HFFc6 (cell line): Measurements from ENCODE around the gene SYPL1. TPM values are rescaled to one million over a fixed set of nuclear protein-coding genes. Genes with fewer than 3 reads are reported as not detected.

ENCODE experiments used
- DNase-seq: peaks from one replicate; pipeline ENCODE4 v3.0.0-alpha.2; 2018
- H3K27ac Mint-ChIP-seq: 2 replicates; pipeline ENCODE4 v1.8.0; 2020; ENCODE audit warnings: mild to moderate bottlenecking, mixed read lengths
- H3K27me3 Mint-ChIP-seq: 2 replicates; pipeline ENCODE4 v1.8.0; 2021; ENCODE audit warnings: mild to moderate bottlenecking, moderate library complexity, mixed read lengths; ENCODE audit not compliant: insufficient read depth
- H3K36me3 Mint-ChIP-seq: 2 replicates; pipeline ENCODE4 v1.8.0; 2021; ENCODE audit warnings: low read depth, mixed read lengths
- H3K4me1 Mint-ChIP-seq: 2 replicates; pipeline ENCODE4 v1.8.0; 2020; ENCODE audit warnings: low read depth, mixed read lengths
- H3K4me3 Mint-ChIP-seq: 2 replicates; pipeline ENCODE4 v1.8.0; 2020; ENCODE audit warnings: mild to moderate bottlenecking, moderate library complexity, mixed read lengths
- H3K9me3 Mint-ChIP-seq: 2 replicates; pipeline ENCODE4 v1.8.0; 2020; ENCODE audit warnings: mild to moderate bottlenecking, mixed read lengths
- CTCF ChIP-seq: fragments of 200-600 bp; sonication (generic); IDR thresholded peaks from 2 replicates; pipeline ENCODE4 v1.5.0; 2021; ENCODE audit warnings: antibody characterized with exemption, mild to moderate bottlenecking
- long read RNA-seq: library from polyadenylated mRNA; unstranded; transcript quantifications from one replicate; pipeline ENCODE4 v2.0.0, GENCODE V29; 2019
- total RNA-seq, 6 experiments: library from RNA; stranded (reverse); fragmentation: NEBNext Ultra II Directional; extraction: Animal tissue kit (Norgen Biotek cat#: 25700); gene quantifications; 2 replicates in 1 of 6; 3 replicates in 5 of 6; pipeline ENCODE4 v1.2.3, GENCODE V29; 2021

SYPL1 gene
- 10 to 100 TPM; 66.5 to 84.0 (median 74.6) TPM for total RNA-seq
- long read RNA-seq, transcript SYPL1-202 (5 exons, 2,151 nt): major isoform, 205 of 221 reads
- long read RNA-seq, partial matches to known transcripts: 2 of 221 reads
- long read RNA-seq, other reads (novel, unspliced or antisense): 11 of 221 reads

GRCh38 chr7:106112118-106112971, at the start of gene SYPL1:
SYPL1 (minus strand) TSS chr7:106112312; CDS start chr7:106112208, 104 bp downstream.
- DNase-seq: peak; percentile 82
- Mint-ChIP-seq H3K9me3 (no peaks in the 10 kb centered on the region), H3K4me3 (peak within 1 kb of the TSS; percentile 91), H3K4me1 (peaks cover 33% of the 10 kb centered on the region), H3K36me3 (peaks cover 10% of the 10 kb centered on the region; the same call in 1 of the 2 replicates), H3K27ac (peak within 1 kb of the TSS; percentile 94), H3K27me3 (peaks cover 3% of the 10 kb centered on the region; the same call in 1 of the 2 replicates)
- TF ChIP-seq CTCF: peak; percentile 40; the same call in 1 of the 2 replicates

GRCh38 chr7:106155027-106155426, 42.9 kb upstream of the SYPL1 start:
- Mint-ChIP-seq H3K36me3 (no peaks in the 10 kb centered on the region), H3K4me1 (no peaks in the 10 kb centered on the region), H3K9me3 (peaks cover 7% of the 10 kb centered on the region; the same call in 1 of the 2 replicates), H3K4me3 (no peak overlapping the region), H3K27ac (no peak overlapping the region), H3K27me3 (peaks cover 22% of the 10 kb centered on the region)
- no peak for DNase-seq
- no peak for TF ChIP-seq CTCF

- Mint-ChIP-seq H3K36me3 (no peaks in the 10 kb centered on the region), H3K4me1 (no peaks in the 10 kb centered on the region), H3K4me3 (peak overlapping the region; percentile 13; the same call in 1 of the 2 replicates), H3K27me3 (peaks cover 12% of the 10 kb centered on the region), H3K9me3 (no peaks in the 10 kb centered on the region), H3K27ac (no peak overlapping the region)
- peak; percentile 79 for DNase-seq
- peak; percentile 91 for TF ChIP-seq CTCF
Measured at GRCh38 chr7:106153891-106154449, 41.9 kb upstream of the SYPL1 start.

- no peak for DNase-seq
- no peaks in the 10 kb centered on the region for H3K9me3 Mint-ChIP-seq
- peaks cover 15% of the 10 kb centered on the region for H3K27me3 Mint-ChIP-seq
- H3K4me3 Mint-ChIP-seq: no peak overlapping the region
- H3K36me3 Mint-ChIP-seq: no peaks in the 10 kb centered on the region
- TF ChIP-seq CTCF: no peak
- no peaks in the 10 kb centered on the region for H3K4me1 Mint-ChIP-seq
- H3K27ac Mint-ChIP-seq: no peak overlapping the region
Measured at GRCh38 chr7:106152313-106152665, 40.2 kb upstream of the SYPL1 start.

- no peak overlapping the region for H3K27ac Mint-ChIP-seq
- no peak for TF ChIP-seq CTCF
- H3K36me3 Mint-ChIP-seq: no peaks in the 10 kb centered on the region
- peaks cover 15% of the 10 kb centered on the region for H3K27me3 Mint-ChIP-seq
- no peak overlapping the region for H3K4me3 Mint-ChIP-seq
- H3K9me3 Mint-ChIP-seq: no peaks in the 10 kb centered on the region
- no peaks in the 10 kb centered on the region for H3K4me1 Mint-ChIP-seq
- no peak for DNase-seq
Measured at GRCh38 chr7:106151459-106152312, 39.6 kb upstream of the SYPL1 start.
